Neural crest cell (in vitro differentiated cells): ENCODE measurements around the gene ZNF609. TPM values are rescaled to one million over a fixed set of nuclear protein-coding genes. Genes with fewer than 3 reads are reported as not detected.
A peak's percentile ranks its signal among the peaks of the same experiment; 100 is the strongest.

Source experiments
- DNase-seq: peaks from one replicate; pipeline ENCODE4 v3.0.0; 2021; ENCODE audit warnings: low read depth, mixed read lengths, low spot score
- H3K27ac Mint-ChIP-seq: one replicate; pipeline ENCODE4 v1.8.0; 2021; ENCODE audit warnings: mild to moderate bottlenecking, mixed read lengths; ENCODE audit not compliant: unreplicated experiment
- H3K27me3 Mint-ChIP-seq: 2 replicates; pipeline ENCODE4 v1.8.0; 2021; ENCODE audit warnings: low read depth, mild to moderate bottlenecking, mixed read lengths
- H3K36me3 Mint-ChIP-seq: 2 replicates; pipeline ENCODE4 v1.8.0; 2021; ENCODE audit warnings: low read depth, mild to moderate bottlenecking, mixed read lengths
- H3K4me1 Mint-ChIP-seq: 2 replicates; pipeline ENCODE4 v1.8.0; 2021; ENCODE audit warnings: mixed read lengths
- H3K4me3 Mint-ChIP-seq: one replicate; pipeline ENCODE4 v1.8.0; 2021; ENCODE audit warnings: mild to moderate bottlenecking, mixed read lengths
- H3K9me3 Mint-ChIP-seq: 2 replicates; pipeline ENCODE4 v1.8.0; 2021; ENCODE audit warnings: mixed read lengths
- total RNA-seq: library from RNA; stranded (reverse); gene quantifications from 2 replicates; pipeline ENCODE4 v1.2.1, GENCODE V29; 2021
- TF ChIP-seq, protein P1 (sequence below): fragments of 200-600 bp; sonication (generic); conservative IDR thresholded peaks from 2 replicates; pipeline ENCODE4 v1.5.0; 2021; ENCODE audit warnings: antibody characterized with exemption, mild to moderate bottlenecking

ZNF609 gene
- total RNA-seq, 1 donor from 2014 or later: 43.0 TPM

DNA sequence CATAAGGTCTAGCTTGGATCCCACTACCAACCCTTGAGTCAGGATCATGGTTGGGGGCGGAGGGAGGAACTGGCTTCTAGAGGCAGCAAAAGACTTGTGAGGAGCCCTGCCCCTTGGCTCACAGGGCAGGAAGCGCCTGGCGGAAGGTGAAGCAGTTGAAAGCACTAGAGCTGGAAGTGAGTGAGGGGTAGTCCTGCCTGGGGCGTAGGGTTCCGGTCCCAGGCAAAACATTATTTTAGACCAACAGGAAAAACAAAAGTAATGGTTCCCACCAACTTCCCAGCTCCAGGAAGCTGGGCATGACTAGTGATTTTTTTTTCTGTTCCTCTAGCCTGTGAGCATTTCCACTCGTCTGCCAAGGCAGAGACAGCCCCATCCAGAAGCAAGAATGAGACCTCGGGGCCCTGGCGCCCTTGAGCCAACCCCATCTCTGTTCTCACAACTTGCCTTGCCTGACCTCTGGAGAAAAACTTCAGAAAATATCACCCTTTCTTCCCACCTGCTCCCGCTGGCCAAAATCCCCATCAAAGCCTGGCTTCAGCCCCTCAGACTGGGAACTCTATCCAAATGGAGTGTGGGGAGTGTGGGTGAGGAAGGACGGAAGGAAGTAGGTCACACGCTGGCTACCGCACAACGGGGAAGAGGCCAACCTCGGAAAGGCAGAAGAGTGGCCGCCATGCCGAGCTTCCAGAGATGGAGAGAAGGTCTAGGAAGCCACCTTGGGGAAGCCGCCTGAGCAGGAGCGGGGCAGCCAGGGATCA lies 257.5 kb downstream of the ZNF609 start:
- no peak overlapping the region for H3K27ac Mint-ChIP-seq
- DNase-seq: no peak
- no peak overlapping the region for H3K4me3 Mint-ChIP-seq
- H3K36me3 Mint-ChIP-seq: peaks cover 6% of the 10 kb centered on the region
- H3K9me3 Mint-ChIP-seq: no peaks in the 10 kb centered on the region
- peaks cover 3% of the 10 kb centered on the region for H3K4me1 Mint-ChIP-seq
- no peaks in the 10 kb centered on the region for H3K27me3 Mint-ChIP-seq
- TF ChIP-seq, protein P1, sequence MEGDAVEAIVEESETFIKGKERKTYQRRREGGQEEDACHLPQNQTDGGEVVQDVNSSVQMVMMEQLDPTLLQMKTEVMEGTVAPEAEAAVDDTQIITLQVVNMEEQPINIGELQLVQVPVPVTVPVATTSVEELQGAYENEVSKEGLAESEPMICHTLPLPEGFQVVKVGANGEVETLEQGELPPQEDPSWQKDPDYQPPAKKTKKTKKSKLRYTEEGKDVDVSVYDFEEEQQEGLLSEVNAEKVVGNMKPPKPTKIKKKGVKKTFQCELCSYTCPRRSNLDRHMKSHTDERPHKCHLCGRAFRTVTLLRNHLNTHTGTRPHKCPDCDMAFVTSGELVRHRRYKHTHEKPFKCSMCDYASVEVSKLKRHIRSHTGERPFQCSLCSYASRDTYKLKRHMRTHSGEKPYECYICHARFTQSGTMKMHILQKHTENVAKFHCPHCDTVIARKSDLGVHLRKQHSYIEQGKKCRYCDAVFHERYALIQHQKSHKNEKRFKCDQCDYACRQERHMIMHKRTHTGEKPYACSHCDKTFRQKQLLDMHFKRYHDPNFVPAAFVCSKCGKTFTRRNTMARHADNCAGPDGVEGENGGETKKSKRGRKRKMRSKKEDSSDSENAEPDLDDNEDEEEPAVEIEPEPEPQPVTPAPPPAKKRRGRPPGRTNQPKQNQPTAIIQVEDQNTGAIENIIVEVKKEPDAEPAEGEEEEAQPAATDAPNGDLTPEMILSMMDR: no peak

DNA sequence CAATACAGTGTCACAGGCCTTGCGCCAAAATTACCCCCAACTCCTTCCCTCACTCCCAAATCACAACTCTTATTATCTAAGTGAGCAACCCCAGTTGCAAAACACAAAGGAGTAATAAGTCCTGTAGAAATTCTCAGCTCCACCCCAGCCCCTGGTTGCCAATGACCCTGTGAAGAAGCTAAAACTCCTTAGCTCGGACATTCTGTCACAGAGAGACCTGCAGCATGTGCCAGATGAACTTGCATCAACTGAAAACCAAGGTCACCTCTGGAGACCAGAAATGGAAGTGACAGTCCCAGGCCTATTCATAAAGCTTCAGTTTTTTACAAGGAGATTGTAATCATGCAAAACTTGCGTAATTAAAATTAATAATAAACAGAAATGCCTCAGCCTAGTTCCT lies 259.8 kb downstream of the ZNF609 start:
- TF ChIP-seq, protein P1: no peak
- Mint-ChIP-seq H3K4me3 (no peak overlapping the region), H3K36me3 (peaks cover 2% of the 10 kb centered on the region), H3K27me3 (no peaks in the 10 kb centered on the region), H3K9me3 (no peaks in the 10 kb centered on the region), H3K4me1 (peaks cover 3% of the 10 kb centered on the region), H3K27ac (no peak overlapping the region)
- no peak for DNase-seq

DNA sequence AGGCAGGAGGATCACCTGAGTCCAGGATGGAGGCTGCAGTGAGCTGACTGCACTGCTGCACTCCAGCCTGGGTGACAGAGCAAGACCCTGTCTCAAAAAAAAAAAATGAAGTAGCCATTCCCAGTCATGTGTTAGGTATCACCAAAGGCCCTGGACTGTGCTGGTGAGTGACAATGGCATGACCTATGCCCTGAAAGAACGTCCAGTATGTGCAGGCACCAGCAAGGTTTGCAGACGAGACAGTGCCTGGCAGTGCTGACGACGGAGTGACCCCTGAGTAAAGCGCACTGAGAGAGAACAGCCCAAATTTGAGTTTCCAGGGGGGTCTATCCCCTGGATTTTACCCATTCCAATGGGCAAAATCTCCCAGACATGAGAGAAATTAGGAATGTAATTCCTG lies 269.8 kb downstream of the ZNF609 start:
- no peak for DNase-seq
- Mint-ChIP-seq H3K4me3 (no peak overlapping the region), H3K36me3 (no peaks in the 10 kb centered on the region)

DNA sequence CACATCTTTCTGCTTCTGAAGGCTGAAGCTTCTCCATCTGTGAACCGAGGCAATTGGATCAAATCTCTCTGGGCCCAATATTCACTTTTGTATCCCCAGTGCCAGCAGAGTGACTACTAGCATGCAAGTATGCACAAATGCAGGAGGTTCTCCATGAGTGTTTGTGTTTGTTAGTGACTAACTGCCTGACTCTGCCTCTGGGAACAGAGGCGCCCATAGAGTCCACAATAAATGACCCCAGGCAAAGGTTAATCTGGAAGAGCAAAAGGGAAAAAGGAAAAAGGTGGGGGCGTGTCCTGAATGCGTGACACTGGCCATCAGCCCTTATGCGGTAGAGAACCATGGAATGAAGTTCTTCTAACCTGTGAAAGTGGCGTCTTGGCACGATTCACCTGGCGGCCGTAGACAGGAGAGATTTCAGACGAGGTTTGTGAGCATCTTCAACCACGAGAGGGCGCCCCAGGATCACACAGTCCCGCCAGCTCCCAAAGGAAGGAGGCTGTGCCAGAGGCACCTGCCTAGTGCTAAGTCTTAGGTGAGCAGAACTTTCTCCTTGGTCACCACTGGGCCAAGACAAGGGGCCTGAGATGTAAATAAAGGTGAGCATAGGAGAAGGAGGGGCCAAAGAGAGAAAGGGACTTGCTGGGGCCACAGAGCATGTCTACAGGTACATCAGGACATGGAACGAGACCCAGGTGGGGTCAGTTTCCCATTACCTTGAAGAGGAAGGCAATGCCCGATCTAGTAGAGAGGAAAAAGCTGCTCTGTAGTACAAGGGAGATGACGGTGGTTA lies 270.8 kb downstream of the ZNF609 start:
- peak; percentile 85 for DNase-seq
- Mint-ChIP-seq H3K4me3 (no peak overlapping the region), H3K27me3 (no peaks in the 10 kb centered on the region), H3K9me3 (no peaks in the 10 kb centered on the region), H3K27ac (peak overlapping the region; percentile 79), H3K4me1 (peaks cover 30% of the 10 kb centered on the region), H3K36me3 (no peaks in the 10 kb centered on the region)
- TF ChIP-seq, protein P1: peak; percentile 94

More for the DNA sequence above, 269.8 kb downstream of the ZNF609 start:
- Mint-ChIP-seq H3K27me3 (no peaks in the 10 kb centered on the region), H3K9me3 (no peaks in the 10 kb centered on the region), H3K27ac (no peak overlapping the region), H3K4me1 (peaks cover 24% of the 10 kb centered on the region)
- TF ChIP-seq, protein P1: no peak

DNA sequence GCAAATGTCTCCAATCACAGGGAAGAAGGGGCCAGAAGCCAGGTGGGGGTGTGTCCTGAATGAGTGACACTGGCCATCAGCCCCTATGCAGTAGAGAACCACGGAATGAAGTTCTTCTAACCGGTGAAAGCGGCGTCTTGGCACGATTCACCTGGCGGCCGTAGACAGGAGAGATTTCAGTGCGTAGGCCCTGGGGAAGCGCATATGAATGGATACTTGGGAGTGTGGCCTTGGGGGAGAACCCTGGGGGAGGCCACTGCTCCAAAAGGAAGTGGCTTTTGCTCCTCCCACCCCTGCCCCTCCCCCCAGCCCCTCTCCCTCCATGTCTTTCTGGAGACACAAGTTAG lies 271.4 kb downstream of the ZNF609 start:
- Mint-ChIP-seq H3K4me3 (no peak overlapping the region), H3K27me3 (no peaks in the 10 kb centered on the region), H3K9me3 (no peaks in the 10 kb centered on the region), H3K4me1 (peaks cover 30% of the 10 kb centered on the region), H3K27ac (peak overlapping the region; percentile 79), H3K36me3 (no peaks in the 10 kb centered on the region)
- TF ChIP-seq, protein P1: no peak
- no peak for DNase-seq
